Measurements from ENCODE around the gene SUGCT. TPM values are rescaled to one million over a fixed set of nuclear protein-coding genes. Genes with fewer than 3 reads are reported as not detected.

SUGCT gene
- total and polyA plus RNA-seq, 12 donors = 8.4 to 96.4 (median 25.5) TPM

DNA sequence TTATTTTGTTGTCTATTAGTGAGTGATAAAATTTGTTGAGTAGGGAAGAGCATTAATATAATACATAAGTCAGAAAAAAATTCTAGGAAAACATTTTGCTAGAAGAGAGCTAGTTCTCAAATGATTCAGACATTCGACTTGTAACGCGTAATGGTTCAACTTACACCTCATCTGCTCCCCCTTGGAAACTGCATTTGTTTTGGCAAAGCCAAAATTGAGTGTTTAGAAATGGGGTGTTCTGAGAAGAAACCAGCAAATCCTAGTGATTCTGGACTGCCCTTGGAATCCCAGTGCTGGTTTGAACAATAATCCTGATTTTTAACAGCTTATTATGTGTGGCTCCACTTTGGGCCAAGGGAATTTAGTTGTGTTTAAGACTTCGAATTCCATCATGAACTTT is 475.7 kb downstream of the SUGCT start:
- H3K27ac ChIP-seq = no peak overlapping the region
- no peaks in the 10 kb centered on the region for H3K4me1 ChIP-seq (replicated peaks in 1 of 2)
- intact Hi-C loops (cut with DNase I) = no loop called here
- TF ChIP-seq, protein P1, sequence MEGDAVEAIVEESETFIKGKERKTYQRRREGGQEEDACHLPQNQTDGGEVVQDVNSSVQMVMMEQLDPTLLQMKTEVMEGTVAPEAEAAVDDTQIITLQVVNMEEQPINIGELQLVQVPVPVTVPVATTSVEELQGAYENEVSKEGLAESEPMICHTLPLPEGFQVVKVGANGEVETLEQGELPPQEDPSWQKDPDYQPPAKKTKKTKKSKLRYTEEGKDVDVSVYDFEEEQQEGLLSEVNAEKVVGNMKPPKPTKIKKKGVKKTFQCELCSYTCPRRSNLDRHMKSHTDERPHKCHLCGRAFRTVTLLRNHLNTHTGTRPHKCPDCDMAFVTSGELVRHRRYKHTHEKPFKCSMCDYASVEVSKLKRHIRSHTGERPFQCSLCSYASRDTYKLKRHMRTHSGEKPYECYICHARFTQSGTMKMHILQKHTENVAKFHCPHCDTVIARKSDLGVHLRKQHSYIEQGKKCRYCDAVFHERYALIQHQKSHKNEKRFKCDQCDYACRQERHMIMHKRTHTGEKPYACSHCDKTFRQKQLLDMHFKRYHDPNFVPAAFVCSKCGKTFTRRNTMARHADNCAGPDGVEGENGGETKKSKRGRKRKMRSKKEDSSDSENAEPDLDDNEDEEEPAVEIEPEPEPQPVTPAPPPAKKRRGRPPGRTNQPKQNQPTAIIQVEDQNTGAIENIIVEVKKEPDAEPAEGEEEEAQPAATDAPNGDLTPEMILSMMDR (IDR thresholded peaks at IDR 0.05) = no peak
- TF ChIP-seq POLR2A (IDR thresholded peaks at IDR 0.05) = no peak
- no peak for DNase-seq
- no peak overlapping the region for H3K4me3 ChIP-seq
- H3K36me3 ChIP-seq (replicated peaks in 1 of 2) = no peaks in the 10 kb centered on the region
- H3K27me3 ChIP-seq = no peaks in the 10 kb centered on the region
- H3K9me3 ChIP-seq (replicated peaks in 1 of 3) = no peaks in the 10 kb centered on the region
- 88 to 96% (median 91%) methylated on average over 4 of the region's 4 CpGs for WGBS, 4 donors

DNA sequence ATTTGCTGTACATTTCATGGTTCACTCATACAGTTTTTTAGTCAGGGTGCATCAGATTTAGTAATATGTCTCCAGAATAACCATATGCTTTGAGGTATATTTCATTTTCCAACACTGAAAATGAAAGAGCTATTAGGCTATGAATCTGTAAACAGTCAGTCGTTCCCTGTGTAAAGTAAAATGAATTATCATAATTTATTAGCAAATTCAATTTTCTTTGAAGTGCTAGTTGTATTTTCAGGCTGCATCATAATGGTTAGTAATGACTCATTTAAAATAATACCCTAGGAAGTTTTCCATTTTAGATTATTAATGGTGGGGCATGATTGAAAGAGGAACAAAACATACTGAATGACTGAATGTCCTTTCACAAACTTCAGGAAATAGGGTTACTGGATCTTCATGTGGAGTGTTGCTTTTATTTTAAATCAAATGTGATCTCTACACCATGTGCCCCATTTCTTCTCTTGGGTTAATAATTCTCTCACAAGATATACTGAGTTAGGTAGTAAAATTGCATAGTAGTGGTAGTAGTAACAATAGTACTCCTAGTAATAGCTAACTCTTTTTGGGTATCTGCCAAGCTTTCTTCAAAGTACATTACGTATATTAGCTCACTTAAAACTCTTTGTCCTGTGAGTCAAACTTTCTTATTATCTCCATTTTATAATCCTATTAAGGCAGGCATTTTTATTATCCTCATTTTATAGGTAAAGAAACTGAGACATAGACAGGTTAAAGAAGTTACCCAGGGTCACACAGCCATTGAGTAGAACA is 476.5 kb downstream of the SUGCT start:
- H3K36me3 ChIP-seq (replicated peaks in 1 of 2) = no peaks in the 10 kb centered on the region
- H3K27me3 ChIP-seq = no peaks in the 10 kb centered on the region
- no peak for TF ChIP-seq POLR2A (IDR thresholded peaks at IDR 0.05)
- TF ChIP-seq, protein P1 (IDR thresholded peaks at IDR 0.05) = no peak
- no peak overlapping the region for H3K27ac ChIP-seq
- intact Hi-C loops (cut with DNase I) = no loop called here
- 73 to 84% (median 79%) methylated on average over 2 of the region's 2 CpGs for WGBS, 4 donors
- no peaks in the 10 kb centered on the region for H3K4me1 ChIP-seq (replicated peaks in 1 of 2)
- no peak for DNase-seq
- no peak overlapping the region for H3K4me3 ChIP-seq
- H3K9me3 ChIP-seq (replicated peaks in 1 of 3) = no peaks in the 10 kb centered on the region

DNA sequence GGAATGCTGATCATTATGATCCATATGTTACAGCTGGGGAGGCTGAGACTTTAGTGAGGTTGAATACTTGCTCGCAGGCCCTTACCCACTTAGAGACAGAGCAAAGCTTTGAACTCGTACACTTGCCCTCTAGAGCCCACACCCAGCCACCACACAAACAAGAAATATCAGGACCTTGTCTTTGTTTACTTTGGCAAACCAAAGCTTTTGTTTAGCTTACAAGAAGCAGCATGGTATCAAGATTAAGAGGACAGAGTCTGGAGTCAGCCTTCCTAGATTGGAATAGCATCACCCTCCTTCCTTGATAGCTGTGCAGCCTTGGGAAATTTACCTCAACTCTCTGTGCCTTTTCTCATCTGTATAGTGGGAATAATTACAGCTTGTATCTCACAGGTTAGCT is 477.5 kb downstream of the SUGCT start:
- no peaks in the 10 kb centered on the region for H3K4me1 ChIP-seq (replicated peaks in 1 of 2)
- no peak overlapping the region for H3K4me3 ChIP-seq
- intact Hi-C loops (cut with DNase I) = no loop called here
- no peak for TF ChIP-seq POLR2A (IDR thresholded peaks at IDR 0.05)
- TF ChIP-seq, protein P1 (IDR thresholded peaks at IDR 0.05) = no peak
- no peaks in the 10 kb centered on the region for H3K36me3 ChIP-seq (replicated peaks in 1 of 2)
- H3K27me3 ChIP-seq = no peaks in the 10 kb centered on the region
- no peak for DNase-seq
- H3K9me3 ChIP-seq (replicated peaks in 1 of 3) = no peaks in the 10 kb centered on the region
- H3K27ac ChIP-seq = no peak overlapping the region
- WGBS, 4 donors = 82 to 85% (median 84%) methylated on average over 2 of the region's 2 CpGs

DNA sequence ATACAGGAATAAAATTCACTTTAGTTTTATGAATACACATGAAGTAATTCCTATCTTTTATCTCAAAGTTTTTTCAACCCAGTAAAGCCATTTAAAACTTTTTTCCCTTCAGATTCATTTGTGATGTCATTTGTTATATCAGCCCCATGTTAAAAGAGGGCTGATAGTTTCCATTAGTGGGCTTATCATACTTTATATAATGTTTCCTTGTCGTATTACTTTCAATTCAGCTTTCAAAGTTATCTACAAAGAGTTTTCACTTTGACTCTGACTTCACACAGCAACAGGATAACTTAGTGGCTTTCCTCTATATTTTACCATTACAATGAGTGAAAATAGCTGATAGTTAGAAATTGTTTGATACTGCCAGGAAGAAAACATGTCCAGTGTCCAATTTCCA is 484.8 kb downstream of the SUGCT start:
- H3K36me3 ChIP-seq (replicated peaks in 1 of 2) = no peaks in the 10 kb centered on the region
- no peak overlapping the region for H3K27ac ChIP-seq
- WGBS, 4 donors = 88 to 91% (median 90%) methylated on average over 1 of the region's 1 CpG
- no peak overlapping the region for H3K4me3 ChIP-seq
- intact Hi-C loops (cut with DNase I) = no loop called here
- H3K4me1 ChIP-seq (replicated peaks in 1 of 2) = peaks cover 0 to 11% of the 10 kb centered on the region in 2 donors
- TF ChIP-seq, protein P1 (IDR thresholded peaks at IDR 0.05) = no peak
- TF ChIP-seq POLR2A (IDR thresholded peaks at IDR 0.05) = no peak
- no peaks in the 10 kb centered on the region for H3K27me3 ChIP-seq
- DNase-seq = no peak
- H3K9me3 ChIP-seq (replicated peaks in 1 of 3) = no peaks in the 10 kb centered on the region
